Nephron progenitor cell (in vitro differentiated cells): Measurements from ENCODE around the gene FRMD1.

Experiments used
- DNase-seq: peaks from one replicate; pipeline ENCODE4 v3.0.0; 2021
- H3K27ac Mint-ChIP-seq: 2 replicates; pipeline ENCODE4 v1.8.0; 2021; ENCODE audit warnings: mild to moderate bottlenecking, moderate library complexity, mixed read lengths
- H3K27me3 Mint-ChIP-seq: 2 replicates; pipeline ENCODE4 v1.8.0; 2021; ENCODE audit warnings: mild to moderate bottlenecking, low read depth, mixed read lengths; ENCODE audit not compliant: poor library complexity
- H3K36me3 Mint-ChIP-seq: 2 replicates; pipeline ENCODE4 v1.8.0; 2021; ENCODE audit warnings: low read depth, mixed read lengths
- H3K4me1 Mint-ChIP-seq: 2 replicates; pipeline ENCODE4 v1.8.0; 2021; ENCODE audit warnings: mixed read lengths
- H3K4me3 Mint-ChIP-seq: 2 replicates; pipeline ENCODE4 v1.8.0; 2021; ENCODE audit warnings: mild to moderate bottlenecking, moderate library complexity, mixed read lengths
- H3K9me3 Mint-ChIP-seq: 2 replicates; pipeline ENCODE4 v1.8.0; 2021; ENCODE audit warnings: mild to moderate bottlenecking, moderate library complexity, mixed read lengths
- CTCF ChIP-seq: fragments of 200-600 bp; sonication (generic); IDR thresholded peaks from 2 replicates; pipeline ENCODE4 v1.5.0; 2021; ENCODE audit warnings: antibody characterized with exemption

Gene FRMD1

GRCh38 chr6:168073937-168074730, 4.9 kb downstream of the FRMD1 start:
- no peak for TF ChIP-seq CTCF
- peaks cover 15% of the 10 kb centered on the region for H3K4me1 Mint-ChIP-seq
- no peak overlapping the region for H3K4me3 Mint-ChIP-seq
- peaks cover 6% of the 10 kb centered on the region for H3K27me3 Mint-ChIP-seq
- no peaks in the 10 kb centered on the region for H3K9me3 Mint-ChIP-seq
- no peaks in the 10 kb centered on the region for H3K36me3 Mint-ChIP-seq
- no peak overlapping the region for H3K27ac Mint-ChIP-seq
- DNase-seq, result no peak

- no peak for TF ChIP-seq CTCF
- Mint-ChIP-seq H3K27ac (no peak overlapping the region), H3K4me3 (no peak overlapping the region), H3K27me3 (peaks cover 11% of the 10 kb centered on the region), H3K36me3 (no peaks in the 10 kb centered on the region), H3K9me3 (no peaks in the 10 kb centered on the region), H3K4me1 (peaks cover 8% of the 10 kb centered on the region)
- no peak for DNase-seq
Measured at GRCh38 chr6:168072730-168073129, 6.3 kb downstream of the FRMD1 start.

- H3K27me3 Mint-ChIP-seq, result peaks cover 15% of the 10 kb centered on the region
- no peak for DNase-seq
- H3K27ac Mint-ChIP-seq, result no peak overlapping the region
- TF ChIP-seq CTCF, result no peak
- no peaks in the 10 kb centered on the region for H3K36me3 Mint-ChIP-seq
- no peak overlapping the region for H3K4me3 Mint-ChIP-seq
- no peaks in the 10 kb centered on the region for H3K9me3 Mint-ChIP-seq
- peaks cover 5% of the 10 kb centered on the region for H3K4me1 Mint-ChIP-seq
Measured at GRCh38 chr6:168072261-168072660, 6.8 kb downstream of the FRMD1 start.

GRCh38 chr6:168071620-168072019, 7.4 kb downstream of the FRMD1 start:
- Mint-ChIP-seq H3K27me3 (peaks cover 13% of the 10 kb centered on the region), H3K27ac (no peak overlapping the region), H3K4me1 (peaks cover 5% of the 10 kb centered on the region), H3K36me3 (no peaks in the 10 kb centered on the region), H3K9me3 (no peaks in the 10 kb centered on the region), H3K4me3 (no peak overlapping the region)
- no peak for DNase-seq
- no peak for TF ChIP-seq CTCF

GRCh38 chr6:168070804-168071203, 8.2 kb downstream of the FRMD1 start:
- no peaks in the 10 kb centered on the region for H3K9me3 Mint-ChIP-seq
- no peak overlapping the region for H3K4me3 Mint-ChIP-seq
- no peak for DNase-seq
- H3K27ac Mint-ChIP-seq, result no peak overlapping the region
- TF ChIP-seq CTCF, result no peak
- H3K36me3 Mint-ChIP-seq, result no peaks in the 10 kb centered on the region
- peaks cover 9% of the 10 kb centered on the region for H3K27me3 Mint-ChIP-seq
- peaks cover 5% of the 10 kb centered on the region for H3K4me1 Mint-ChIP-seq
